Measurements from ENCODE around the gene SAMD4B.

DNA sequence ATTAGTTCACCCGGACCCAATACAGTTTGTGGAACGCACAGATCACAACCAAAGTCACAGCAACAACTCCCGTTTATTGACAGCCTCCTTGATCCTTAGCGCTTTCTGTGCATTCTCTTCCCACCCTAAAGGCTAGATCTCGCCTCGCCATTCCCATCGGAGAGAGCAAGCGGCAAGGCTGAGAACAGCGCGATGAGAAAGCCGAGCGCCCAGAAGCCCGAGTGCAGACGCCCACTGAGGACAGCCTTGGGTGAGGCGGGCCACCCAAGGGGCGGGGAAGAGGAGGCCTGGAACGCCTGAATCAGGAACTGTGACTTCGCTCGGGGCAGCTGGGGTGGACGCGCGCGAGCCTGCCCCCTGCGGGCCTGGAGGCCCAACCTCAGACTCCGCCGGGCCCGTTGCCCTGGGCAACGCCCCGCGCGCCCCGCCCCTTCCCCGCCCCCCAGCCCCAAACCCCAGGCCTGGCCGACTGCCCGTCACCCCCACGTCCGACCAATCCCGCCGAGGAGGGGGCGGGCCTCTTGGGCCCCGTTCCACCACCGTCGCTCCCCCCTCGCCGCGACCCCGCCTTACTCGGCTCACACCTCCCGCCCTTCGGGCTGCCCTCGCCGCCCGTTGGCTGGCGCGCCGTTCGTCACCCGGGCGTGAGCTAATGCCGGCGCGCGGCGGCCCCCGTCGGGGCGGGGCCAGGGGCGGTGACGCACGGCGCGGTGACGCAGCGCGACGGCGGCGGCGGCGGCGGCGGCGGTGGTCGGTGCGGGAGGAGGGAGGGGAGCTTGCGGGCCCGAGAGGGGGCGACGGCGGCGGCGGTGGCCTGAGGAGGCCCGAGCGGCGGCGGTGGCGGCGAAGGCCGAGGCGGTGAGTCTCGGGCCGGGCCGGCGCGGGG lies at the start of gene SAMD4B:
- TF ChIP-seq, protein P1, sequence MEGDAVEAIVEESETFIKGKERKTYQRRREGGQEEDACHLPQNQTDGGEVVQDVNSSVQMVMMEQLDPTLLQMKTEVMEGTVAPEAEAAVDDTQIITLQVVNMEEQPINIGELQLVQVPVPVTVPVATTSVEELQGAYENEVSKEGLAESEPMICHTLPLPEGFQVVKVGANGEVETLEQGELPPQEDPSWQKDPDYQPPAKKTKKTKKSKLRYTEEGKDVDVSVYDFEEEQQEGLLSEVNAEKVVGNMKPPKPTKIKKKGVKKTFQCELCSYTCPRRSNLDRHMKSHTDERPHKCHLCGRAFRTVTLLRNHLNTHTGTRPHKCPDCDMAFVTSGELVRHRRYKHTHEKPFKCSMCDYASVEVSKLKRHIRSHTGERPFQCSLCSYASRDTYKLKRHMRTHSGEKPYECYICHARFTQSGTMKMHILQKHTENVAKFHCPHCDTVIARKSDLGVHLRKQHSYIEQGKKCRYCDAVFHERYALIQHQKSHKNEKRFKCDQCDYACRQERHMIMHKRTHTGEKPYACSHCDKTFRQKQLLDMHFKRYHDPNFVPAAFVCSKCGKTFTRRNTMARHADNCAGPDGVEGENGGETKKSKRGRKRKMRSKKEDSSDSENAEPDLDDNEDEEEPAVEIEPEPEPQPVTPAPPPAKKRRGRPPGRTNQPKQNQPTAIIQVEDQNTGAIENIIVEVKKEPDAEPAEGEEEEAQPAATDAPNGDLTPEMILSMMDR (IDR thresholded peaks at IDR 0.05 in 8 of 11, conservative IDR thresholded peaks at IDR 0.05 in 3 of 11) = peak; percentile 68 to 100 (median 97)
- TF ChIP-seq POLR2A (IDR thresholded peaks at IDR 0.05) = peak; percentile 90 to 98 (median 97)
- peak; percentile 99 to 100 (median 99) for TF ChIP-seq POLR2AphosphoS5 (IDR thresholded peaks at IDR 0.05)
